Fibroblast of pulmonary artery (primary cell): Measurements from ENCODE around the gene UBE2G2.
A peak's percentile ranks its signal among the peaks of the same experiment; 100 is the strongest.

Experiments used
- DNase-seq: peaks from one replicate; pipeline ENCODE4 v3.0.0-alpha.2; 2010; ENCODE audit warnings: low read depth
- H3K4me3 ChIP-seq: replicated peaks from 2 replicates; pipeline ENCODE4 v1.5.1; 2011; ENCODE audit warnings: low read depth, mild to moderate bottlenecking, control low read depth, low read length, moderate library complexity
- TF ChIP-seq, protein P1 (sequence below): IDR thresholded peaks from 2 replicates; pipeline ENCODE4 v1.5.1; 2011; ENCODE audit warnings: mild to moderate bottlenecking, control low read depth, low read length, inconsistent platforms; ENCODE audit errors: missing control alignments

Gene UBE2G2

GRCh38 chr21:44789880-44790279, 11.7 kb downstream of the UBE2G2 start:
- DNase-seq = no peak
- TF ChIP-seq, protein P1, sequence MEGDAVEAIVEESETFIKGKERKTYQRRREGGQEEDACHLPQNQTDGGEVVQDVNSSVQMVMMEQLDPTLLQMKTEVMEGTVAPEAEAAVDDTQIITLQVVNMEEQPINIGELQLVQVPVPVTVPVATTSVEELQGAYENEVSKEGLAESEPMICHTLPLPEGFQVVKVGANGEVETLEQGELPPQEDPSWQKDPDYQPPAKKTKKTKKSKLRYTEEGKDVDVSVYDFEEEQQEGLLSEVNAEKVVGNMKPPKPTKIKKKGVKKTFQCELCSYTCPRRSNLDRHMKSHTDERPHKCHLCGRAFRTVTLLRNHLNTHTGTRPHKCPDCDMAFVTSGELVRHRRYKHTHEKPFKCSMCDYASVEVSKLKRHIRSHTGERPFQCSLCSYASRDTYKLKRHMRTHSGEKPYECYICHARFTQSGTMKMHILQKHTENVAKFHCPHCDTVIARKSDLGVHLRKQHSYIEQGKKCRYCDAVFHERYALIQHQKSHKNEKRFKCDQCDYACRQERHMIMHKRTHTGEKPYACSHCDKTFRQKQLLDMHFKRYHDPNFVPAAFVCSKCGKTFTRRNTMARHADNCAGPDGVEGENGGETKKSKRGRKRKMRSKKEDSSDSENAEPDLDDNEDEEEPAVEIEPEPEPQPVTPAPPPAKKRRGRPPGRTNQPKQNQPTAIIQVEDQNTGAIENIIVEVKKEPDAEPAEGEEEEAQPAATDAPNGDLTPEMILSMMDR = no peak
- no peak overlapping the region for H3K4me3 ChIP-seq

- DNase-seq = peak; percentile 18
- H3K4me3 ChIP-seq = no peak overlapping the region
- TF ChIP-seq, protein P1 = no peak
Measured at GRCh38 chr21:44785620-44786335, 15.8 kb downstream of the UBE2G2 start.

DNA sequence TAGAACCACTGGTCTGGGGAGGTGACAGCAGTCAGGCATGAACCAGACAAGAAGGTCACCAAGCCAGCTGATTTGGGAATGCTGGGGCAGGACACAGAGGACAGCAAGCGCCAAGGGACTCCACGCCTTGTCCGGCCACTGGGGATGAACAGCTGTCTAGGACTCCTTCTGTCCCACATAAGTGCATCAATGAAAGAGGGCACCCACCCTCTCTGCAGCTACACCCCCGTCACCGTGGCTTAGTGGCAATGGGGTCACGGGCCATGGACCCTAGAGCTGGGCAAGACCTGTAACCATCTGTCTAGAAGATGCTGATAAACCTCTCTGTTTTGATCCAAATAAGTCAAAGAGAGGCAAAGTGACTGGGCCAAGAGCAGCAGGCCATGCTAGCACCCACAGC, 16.8 kb downstream of the UBE2G2 start:
- TF ChIP-seq, protein P1 = no peak
- no peak for DNase-seq
- no peak overlapping the region for H3K4me3 ChIP-seq

GRCh38 chr21:44783020-44783696, 18.5 kb downstream of the UBE2G2 start:
- no peak overlapping the region for H3K4me3 ChIP-seq
- TF ChIP-seq, protein P1 = no peak
- DNase-seq = no peak

GRCh38 chr21:44780767-44781459, 20.7 kb downstream of the UBE2G2 start:
- DNase-seq = no peak
- no peak overlapping the region for H3K4me3 ChIP-seq
- TF ChIP-seq, protein P1 = no peak

DNA sequence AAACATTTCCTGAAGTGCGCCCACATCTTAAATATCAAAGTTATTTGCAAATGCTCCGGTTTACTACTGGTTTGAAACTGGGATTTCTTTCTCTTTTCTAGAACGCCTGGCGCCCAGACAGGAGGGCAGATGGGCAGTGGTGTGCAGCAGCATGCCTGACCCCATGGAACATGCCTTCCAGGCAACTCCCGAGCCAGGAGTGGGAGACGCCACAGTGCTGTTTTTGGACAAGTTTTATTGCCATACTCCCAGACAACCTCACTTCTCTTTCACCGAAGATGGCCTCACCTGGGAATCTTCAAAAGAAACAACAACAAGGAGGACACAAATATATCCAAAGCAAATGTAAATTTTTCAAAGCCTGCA, 21.5 kb downstream of the UBE2G2 start:
- DNase-seq = no peak
- no peak overlapping the region for H3K4me3 ChIP-seq
- TF ChIP-seq, protein P1 = no peak
